GM12878 (cell line): ENCODE data around the gene RBMS3.

Source experiments
- EGR1 ChIP-seq, 2 experiments: IDR thresholded peaks; 1 replicate in 1 of 2; 2 replicates in 1 of 2; pipeline ENCODE4 v1.6.1; 2011 to 2012; ENCODE audit warnings: low read depth in 2 of 2, low read length in 2 of 2, borderline replicate concordance in 1 of 2, mild to moderate bottlenecking in 1 of 2, moderate library complexity in 1 of 2
- HDAC6 ChIP-seq: fragments of 200-600 bp; sonication (generic); IDR thresholded peaks from one replicate; pipeline ENCODE4 v1.8.0; 2017; ENCODE audit warnings: antibody characterized with exemption; ENCODE audit not compliant: unreplicated experiment
- KDM1A ChIP-seq: fragments of 200-600 bp; sonication (generic); IDR thresholded peaks from 2 replicates; pipeline ENCODE4 v1.6.1; 2016; ENCODE audit warnings: borderline replicate concordance
- MTA2 ChIP-seq: fragments of 450-650 bp; IDR thresholded peaks from 2 replicates; pipeline ENCODE4 v1.6.1; 2016; ENCODE audit warnings: low read depth, mild to moderate bottlenecking, moderate library complexity
- MXI1 ChIP-seq: fragments of 150-350 bp; IDR thresholded peaks from 2 replicates; pipeline ENCODE4 v1.6.1; 2011; ENCODE audit warnings: low read depth, mild to moderate bottlenecking, inconsistent platforms, low read length, improper control_type of control experiment
- NFIC ChIP-seq: IDR thresholded peaks from 2 replicates; pipeline ENCODE4 v1.6.1; 2012; ENCODE audit warnings: low read depth, mild to moderate bottlenecking, inconsistent platforms, low read length, moderate library complexity
- NFXL1 ChIP-seq: fragments of 450-650 bp; IDR thresholded peaks from 2 replicates; pipeline ENCODE4 v1.6.1; 2017; ENCODE audit warnings: antibody characterized with exemption, mild to moderate bottlenecking, borderline replicate concordance
- SIN3A ChIP-seq: IDR thresholded peaks from 2 replicates; pipeline ENCODE4 v1.6.1; 2012; ENCODE audit warnings: low read depth, low read length, improper control_type of control experiment
- TAF1 ChIP-seq: IDR thresholded peaks from 2 replicates; pipeline ENCODE4 v1.6.1; 2011; ENCODE audit warnings: mild to moderate bottlenecking, low read depth, low read length, borderline replicate concordance
- TF ChIP-seq, protein P1 (sequence below): IDR thresholded peaks from 2 replicates; pipeline ENCODE4 v1.6.1; 2012; ENCODE audit warnings: low read depth, low read length, improper control_type of control experiment
- TF ChIP-seq, protein P2 (sequence below): IDR thresholded peaks from 2 replicates; pipeline ENCODE4 v1.6.1; 2011; ENCODE audit warnings: mild to moderate bottlenecking, low read depth, low read length, moderate library complexity; ENCODE audit not compliant: insufficient replicate concordance
- TF ChIP-seq, protein P3 (sequence below), 3 experiments: IDR thresholded peaks in 2 of 3; conservative IDR thresholded peaks in 1 of 3; 2 replicates each; pipeline ENCODE4 v1.5.1; 2011; ENCODE audit warnings: low read depth in 3 of 3, low read length in 3 of 3, mild to moderate bottlenecking in 3 of 3, control low read depth in 2 of 3, moderate library complexity in 2 of 3, inconsistent platforms in 1 of 3, mixed read lengths in 1 of 3; ENCODE audit not compliant: control insufficient read depth in 2 of 3, insufficient read depth in 1 of 3; ENCODE audit errors: extremely low read depth in 1 of 3
- TF ChIP-seq, protein P4 (sequence below): fragments of 450-650 bp; IDR thresholded peaks from 2 replicates; pipeline ENCODE4 v1.6.1; 2017; ENCODE audit warnings: low read depth, mild to moderate bottlenecking, moderate library complexity
- TF ChIP-seq, protein P5 (sequence below): fragments of 450-650 bp; IDR thresholded peaks from 2 replicates; pipeline ENCODE4 v1.6.1; 2017; ENCODE audit warnings: mild to moderate bottlenecking

DNA sequence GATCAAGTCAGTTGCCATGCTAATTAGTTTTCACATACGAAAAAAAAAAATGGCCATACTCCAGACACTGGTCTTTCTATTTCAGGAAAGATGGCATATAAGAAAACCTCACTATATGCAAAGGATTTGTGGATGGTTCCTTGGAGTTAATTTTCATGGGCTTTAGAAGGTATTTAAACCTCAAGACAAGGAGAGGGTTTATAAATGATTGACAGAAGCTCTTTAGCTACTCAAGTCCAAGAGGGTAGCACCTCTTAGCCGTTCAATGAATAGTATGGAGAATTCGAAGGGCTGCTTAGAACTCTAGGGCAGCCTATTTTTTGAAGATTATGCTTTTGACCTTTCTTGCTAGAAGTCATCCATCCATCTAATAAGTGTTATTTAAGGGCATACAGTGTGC is 41.7 kb downstream of the RBMS3 start:
- TF ChIP-seq SIN3A = no peak
- no peak for TF ChIP-seq MTA2
- TF ChIP-seq, protein P1, sequence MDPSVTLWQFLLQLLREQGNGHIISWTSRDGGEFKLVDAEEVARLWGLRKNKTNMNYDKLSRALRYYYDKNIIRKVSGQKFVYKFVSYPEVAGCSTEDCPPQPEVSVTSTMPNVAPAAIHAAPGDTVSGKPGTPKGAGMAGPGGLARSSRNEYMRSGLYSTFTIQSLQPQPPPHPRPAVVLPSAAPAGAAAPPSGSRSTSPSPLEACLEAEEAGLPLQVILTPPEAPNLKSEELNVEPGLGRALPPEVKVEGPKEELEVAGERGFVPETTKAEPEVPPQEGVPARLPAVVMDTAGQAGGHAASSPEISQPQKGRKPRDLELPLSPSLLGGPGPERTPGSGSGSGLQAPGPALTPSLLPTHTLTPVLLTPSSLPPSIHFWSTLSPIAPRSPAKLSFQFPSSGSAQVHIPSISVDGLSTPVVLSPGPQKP = no peak
- TF ChIP-seq, protein P2, sequence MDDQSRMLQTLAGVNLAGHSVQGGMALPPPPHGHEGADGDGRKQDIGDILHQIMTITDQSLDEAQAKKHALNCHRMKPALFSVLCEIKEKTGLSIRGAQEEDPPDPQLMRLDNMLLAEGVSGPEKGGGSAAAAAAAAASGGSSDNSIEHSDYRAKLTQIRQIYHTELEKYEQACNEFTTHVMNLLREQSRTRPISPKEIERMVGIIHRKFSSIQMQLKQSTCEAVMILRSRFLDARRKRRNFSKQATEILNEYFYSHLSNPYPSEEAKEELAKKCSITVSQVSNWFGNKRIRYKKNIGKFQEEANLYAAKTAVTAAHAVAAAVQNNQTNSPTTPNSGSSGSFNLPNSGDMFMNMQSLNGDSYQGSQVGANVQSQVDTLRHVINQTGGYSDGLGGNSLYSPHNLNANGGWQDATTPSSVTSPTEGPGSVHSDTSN = no peak
- no peak for TF ChIP-seq TAF1
- TF ChIP-seq EGR1 (IDR thresholded peaks at IDR 0.05; ENCODE audit: borderline replicate concordance in 1 of 2, low read depth in 2 of 2, low read length in 2 of 2) = no peak
- no peak for TF ChIP-seq NFXL1
- no peak for TF ChIP-seq KDM1A
- no peak for TF ChIP-seq NFIC
- TF ChIP-seq, protein P3, sequence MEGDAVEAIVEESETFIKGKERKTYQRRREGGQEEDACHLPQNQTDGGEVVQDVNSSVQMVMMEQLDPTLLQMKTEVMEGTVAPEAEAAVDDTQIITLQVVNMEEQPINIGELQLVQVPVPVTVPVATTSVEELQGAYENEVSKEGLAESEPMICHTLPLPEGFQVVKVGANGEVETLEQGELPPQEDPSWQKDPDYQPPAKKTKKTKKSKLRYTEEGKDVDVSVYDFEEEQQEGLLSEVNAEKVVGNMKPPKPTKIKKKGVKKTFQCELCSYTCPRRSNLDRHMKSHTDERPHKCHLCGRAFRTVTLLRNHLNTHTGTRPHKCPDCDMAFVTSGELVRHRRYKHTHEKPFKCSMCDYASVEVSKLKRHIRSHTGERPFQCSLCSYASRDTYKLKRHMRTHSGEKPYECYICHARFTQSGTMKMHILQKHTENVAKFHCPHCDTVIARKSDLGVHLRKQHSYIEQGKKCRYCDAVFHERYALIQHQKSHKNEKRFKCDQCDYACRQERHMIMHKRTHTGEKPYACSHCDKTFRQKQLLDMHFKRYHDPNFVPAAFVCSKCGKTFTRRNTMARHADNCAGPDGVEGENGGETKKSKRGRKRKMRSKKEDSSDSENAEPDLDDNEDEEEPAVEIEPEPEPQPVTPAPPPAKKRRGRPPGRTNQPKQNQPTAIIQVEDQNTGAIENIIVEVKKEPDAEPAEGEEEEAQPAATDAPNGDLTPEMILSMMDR (IDR thresholded peaks at IDR 0.05 in 2 of 3, conservative IDR thresholded peaks at IDR 0.05 in 1 of 3; ENCODE audit: control insufficient read depth in 2 of 3, extremely low read depth in 1 of 3, insufficient read depth in 1 of 3, low read depth in 3 of 3, low read length in 3 of 3) = no peak
- TF ChIP-seq, protein P4, sequence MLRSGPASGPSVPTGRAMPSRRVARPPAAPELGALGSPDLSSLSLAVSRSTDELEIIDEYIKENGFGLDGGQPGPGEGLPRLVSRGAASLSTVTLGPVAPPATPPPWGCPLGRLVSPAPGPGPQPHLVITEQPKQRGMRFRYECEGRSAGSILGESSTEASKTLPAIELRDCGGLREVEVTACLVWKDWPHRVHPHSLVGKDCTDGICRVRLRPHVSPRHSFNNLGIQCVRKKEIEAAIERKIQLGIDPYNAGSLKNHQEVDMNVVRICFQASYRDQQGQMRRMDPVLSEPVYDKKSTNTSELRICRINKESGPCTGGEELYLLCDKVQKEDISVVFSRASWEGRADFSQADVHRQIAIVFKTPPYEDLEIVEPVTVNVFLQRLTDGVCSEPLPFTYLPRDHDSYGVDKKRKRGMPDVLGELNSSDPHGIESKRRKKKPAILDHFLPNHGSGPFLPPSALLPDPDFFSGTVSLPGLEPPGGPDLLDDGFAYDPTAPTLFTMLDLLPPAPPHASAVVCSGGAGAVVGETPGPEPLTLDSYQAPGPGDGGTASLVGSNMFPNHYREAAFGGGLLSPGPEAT = no peak
- TF ChIP-seq MXI1 = no peak
- TF ChIP-seq HDAC6 = no peak
- TF ChIP-seq, protein P5, sequence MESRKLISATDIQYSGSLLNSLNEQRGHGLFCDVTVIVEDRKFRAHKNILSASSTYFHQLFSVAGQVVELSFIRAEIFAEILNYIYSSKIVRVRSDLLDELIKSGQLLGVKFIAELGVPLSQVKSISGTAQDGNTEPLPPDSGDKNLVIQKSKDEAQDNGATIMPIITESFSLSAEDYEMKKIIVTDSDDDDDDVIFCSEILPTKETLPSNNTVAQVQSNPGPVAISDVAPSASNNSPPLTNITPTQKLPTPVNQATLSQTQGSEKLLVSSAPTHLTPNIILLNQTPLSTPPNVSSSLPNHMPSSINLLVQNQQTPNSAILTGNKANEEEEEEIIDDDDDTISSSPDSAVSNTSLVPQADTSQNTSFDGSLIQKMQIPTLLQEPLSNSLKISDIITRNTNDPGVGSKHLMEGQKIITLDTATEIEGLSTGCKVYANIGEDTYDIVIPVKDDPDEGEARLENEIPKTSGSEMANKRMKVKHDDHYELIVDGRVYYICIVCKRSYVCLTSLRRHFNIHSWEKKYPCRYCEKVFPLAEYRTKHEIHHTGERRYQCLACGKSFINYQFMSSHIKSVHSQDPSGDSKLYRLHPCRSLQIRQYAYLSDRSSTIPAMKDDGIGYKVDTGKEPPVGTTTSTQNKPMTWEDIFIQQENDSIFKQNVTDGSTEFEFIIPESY = no peak
